Cerebellar nuclear complex (tissue), 1 donor: ENCODE results near the gene BRINP3.
"Not testable (repeated sequence)": the region's sequence is repeated elsewhere in the genome, so short reads cannot be mapped to it uniquely, and the experiment has no call there.

Experiments
- DNase-seq, 2 experiments: peaks; one replicate each; lab custom pipeline; 2025; lab: John Stamatoyannopoulos, UW

Gene BRINP3

DNA sequence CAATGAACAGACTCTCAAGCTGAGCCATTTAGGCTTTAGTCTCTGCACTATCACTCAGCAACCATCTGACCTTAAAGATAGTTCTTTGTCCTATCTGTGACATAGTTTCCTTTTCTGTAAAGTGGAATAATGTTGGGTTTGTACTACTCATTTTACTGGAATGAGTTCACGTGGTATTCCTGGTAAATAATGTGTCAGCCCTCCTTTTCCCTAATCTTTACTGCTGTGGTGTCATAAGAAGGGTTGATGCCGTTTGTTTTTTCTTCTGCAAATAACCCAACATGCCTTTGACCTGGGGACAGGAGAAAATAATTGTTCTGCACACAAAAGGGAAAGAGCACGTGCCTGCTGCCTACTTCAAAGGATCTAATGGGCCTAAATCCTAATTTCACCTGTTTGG lies 297.8 kb downstream of the BRINP3 start:
- no peak for DNase-seq

DNA sequence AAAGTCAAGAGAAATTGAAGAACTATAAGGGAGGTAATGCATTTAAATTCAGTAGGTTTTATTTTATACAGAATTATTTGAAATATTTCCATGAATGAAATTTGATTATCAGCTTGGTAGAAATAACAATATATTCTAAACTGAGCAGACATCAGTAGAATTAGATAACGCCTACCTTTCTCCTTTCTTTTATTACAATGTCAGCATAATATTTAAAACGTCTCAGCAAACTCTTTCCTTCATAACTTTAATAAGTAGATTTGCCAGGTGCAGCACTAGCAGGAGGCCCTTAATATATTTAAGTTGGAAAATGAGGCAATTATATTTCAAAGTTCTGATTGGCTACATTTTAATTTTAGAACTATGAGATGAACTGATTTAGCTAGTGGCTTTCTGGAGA lies 298.8 kb downstream of the BRINP3 start:
- no peak for DNase-seq

DNA sequence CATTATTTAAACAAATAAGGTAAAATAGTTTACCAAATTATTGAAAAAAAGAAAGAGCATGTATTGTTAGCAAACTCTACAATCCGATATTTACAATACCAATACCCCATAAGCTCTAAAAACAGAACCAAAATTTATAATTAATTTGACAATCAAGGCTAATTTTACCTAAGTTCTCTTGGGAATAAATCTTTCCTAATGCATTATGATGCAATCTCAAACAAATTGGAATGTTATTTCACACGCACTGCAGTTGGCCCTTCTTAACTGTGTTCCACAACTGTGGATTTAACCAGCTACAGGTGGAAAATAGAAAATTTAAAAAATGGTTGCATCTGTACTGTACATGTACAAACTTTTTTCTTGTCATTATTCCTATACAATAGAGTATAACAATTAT lies 300.1 kb downstream of the BRINP3 start:
- no peak for DNase-seq

DNA sequence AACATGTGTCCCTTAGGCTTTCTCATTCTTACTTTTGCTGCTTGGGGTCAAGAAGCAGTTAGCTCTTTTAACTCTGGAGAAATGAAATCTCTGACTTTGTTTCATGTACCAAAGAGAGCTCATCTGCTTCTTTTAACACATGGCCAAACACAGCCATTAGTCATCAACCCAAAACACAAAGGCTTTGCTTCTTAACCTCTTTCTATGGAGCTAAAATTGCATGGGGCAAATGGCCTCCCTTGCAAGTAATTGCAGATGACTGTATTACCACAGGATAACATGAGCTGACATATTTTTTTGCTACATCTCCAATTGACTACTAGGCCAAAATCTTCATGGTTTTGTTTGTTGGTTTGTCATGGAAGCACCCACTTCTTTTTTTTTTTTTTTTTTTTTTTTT lies 300.9 kb downstream of the BRINP3 start:
- DNase-seq: no peak

DNA sequence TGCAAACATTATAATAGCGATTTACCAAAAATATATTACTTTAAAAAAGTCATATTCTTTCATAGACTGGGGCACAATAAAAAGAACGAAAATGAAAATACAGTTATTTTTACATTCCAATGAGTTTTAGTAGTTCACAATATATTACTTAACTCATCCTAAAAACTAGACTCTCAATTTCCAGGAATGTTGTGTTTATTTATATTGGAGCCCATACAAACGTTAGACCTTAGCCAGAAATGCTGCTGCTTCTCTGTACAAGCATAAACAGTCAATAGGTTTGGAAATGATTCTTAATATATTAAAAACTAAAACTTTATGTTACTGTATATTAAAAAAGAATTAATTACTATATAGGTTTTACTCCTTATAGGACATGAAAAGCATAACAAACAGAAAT lies 302.3 kb downstream of the BRINP3 start:
- no peak for DNase-seq

DNA sequence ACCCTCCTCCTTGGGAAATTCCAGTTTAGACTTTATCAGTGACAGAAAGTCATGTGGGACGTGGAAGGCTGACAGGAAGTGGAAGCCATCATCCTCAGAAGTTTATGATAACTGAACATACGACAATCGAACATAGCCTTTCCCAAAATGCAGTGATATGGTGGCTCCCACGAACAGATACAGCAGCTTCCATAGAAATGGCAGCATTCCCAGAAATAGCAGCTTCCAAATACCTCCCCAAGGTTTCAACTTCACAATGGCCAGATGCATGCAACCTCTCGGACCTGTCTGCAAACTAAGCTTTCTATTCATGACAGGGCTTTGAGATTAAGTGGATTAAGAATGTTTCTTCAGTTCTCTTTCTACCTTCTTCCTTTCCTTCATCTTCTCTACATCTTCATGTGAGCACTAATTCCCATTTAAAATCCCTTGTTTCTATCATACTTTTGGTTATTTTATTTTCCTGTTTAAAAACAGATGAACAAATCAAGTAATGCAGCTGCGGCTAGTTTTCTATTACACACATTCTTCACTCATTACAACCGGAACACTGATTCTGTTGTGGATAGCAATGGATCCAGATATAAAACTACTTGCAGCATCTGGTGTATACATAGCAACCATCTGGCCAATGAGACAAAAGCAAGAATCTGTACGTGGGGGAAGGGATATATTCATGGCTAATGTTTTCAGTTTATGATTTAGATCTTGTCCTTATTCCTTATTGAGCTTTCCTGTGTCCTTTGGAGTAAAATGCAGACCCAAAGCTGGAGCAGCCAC lies 304.8 kb downstream of the BRINP3 start:
- no peak for DNase-seq

DNA sequence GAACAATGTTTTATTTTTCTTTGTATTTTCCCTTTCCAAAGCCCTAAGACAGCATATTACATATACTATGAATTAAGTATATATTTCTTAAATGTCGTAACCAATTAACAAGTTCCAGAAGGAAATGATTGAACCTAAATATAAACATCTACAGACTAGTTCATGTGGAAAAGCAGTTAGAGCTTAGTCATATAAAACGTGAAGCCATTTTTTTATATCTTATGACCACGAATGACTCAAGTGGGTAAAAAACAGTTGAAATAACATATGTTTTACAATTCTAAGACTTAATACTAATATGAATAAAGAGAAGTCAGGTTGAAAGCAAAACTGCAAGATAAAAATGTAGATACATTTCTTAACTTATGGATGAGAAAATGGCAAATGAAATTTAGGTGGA lies 307.3 kb downstream of the BRINP3 start:
- no peak for DNase-seq

DNA sequence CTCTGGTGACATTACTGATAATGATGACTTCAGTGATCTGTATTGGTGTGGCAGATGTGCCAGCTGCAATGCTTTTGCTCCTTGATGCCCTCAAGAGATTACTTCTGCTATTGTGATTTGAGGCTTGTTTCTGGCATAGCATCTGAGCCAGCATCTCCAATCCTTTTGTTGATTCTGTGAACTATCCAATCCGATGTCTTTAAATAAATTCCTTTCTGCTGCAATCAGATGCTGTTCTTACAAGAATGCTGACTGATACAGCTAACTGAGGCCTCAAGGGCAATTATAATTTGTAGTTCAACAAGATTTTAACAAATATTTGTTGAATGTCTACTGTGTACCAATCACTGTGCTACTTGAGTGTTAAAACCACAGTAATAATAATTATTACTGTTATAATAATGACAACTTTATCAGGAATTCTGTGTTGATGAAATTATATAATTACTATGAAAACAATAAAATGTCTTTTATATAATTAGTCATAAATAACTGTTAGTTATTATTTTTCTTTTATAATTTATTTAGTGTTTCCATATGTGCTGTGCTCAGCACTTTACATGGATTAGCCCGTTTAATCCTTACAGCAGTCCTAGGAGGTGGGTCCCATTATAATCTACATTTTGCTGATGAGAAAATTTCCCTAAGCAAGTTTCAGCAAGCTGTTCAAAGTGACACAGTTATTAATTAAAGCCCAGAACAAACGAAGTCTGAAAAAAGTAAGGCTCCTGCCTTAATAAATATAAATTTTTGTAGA lies 308.2 kb downstream of the BRINP3 start:
- DNase-seq: no peak

DNA sequence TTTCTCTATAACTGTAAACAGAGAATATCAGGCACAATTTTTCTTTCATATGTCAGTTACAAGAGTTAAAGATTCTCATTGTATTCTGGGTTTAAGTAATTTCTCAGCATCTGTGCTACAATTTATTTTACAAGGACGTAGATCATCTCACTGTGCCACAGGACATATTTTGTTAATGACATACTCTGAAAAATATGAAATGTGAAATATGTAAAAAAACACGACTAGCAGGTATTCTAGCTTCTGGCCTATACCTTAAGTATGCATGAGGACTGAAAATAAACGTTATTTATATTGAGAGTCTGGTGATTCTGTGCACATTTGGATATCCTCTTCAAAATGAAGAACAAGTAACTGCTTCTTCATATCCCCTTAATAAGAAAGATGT lies 308.8 kb downstream of the BRINP3 start:
- DNase-seq: no peak

DNA sequence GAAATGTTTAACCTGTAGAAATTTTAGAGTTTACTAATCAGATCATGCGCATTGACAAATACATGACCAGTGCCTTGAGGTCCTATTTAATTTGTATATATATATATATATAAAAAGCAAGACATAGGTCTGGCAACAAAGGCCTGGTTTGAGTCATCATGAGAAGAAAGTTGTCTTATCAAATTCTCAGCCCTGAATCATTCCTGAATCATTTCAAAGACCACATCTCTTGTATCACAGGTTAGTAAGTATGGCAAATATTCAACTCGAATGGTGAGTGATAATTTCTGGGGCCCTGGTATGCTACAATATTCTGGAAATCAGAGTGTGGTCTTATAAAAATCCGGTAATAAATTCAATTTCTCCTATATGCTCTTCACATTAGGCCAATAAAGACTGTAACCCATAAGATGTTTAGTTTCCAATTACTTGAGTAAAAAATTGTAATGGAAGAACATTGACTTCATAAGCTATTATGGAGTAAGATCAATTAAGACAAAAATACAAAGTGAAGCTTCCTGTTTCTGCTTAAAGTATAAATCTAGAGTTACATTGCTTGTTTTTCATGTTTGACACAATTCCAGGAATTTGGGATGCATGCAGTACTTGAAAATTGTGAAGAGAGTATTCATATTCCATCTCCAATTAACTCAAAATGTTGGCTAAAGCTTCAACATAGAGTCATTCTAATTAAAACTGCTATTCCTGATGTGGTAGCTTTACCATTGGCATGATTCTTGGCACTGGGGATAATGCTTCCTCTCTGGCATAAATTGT lies 309.4 kb downstream of the BRINP3 start:
- no peak for DNase-seq

DNA sequence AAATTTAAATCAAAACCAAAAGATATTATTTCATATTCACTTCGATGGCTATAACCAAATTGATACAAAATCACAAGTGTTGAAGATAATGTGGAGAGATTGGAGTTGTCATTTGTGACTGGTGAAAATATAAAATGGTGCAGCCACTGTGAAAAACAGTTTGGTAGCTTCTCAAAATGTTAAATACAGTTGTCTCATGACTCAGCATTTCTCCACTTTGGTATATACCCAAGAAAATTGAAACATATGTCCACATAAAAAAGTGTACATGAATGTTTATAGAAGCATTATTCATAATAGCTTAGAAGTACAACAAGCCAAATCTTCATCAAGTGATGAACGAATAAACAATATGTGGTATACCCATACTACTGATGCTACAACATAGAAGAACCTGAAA lies 318.5 kb downstream of the BRINP3 start:
- DNase-seq: no peak

DNA sequence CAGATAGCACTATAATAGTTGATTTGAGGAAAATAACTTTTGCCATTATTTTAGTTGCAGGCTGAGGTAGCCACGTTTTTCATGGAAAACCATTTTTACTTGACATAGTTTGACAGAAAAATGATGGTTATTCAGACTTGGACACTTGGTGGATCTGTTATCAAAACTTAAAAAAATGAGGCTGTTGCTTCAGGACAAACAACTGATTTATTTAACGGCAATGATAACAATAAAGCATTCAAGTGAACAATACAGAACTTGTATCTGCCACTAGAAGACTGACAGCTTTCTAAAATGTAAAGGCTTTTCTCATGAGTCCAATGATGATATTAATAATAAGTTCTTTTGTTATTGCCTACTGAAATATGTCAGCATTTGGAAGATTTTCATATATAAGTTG lies 322.9 kb downstream of the BRINP3 start:
- DNase-seq: no peak

DNA sequence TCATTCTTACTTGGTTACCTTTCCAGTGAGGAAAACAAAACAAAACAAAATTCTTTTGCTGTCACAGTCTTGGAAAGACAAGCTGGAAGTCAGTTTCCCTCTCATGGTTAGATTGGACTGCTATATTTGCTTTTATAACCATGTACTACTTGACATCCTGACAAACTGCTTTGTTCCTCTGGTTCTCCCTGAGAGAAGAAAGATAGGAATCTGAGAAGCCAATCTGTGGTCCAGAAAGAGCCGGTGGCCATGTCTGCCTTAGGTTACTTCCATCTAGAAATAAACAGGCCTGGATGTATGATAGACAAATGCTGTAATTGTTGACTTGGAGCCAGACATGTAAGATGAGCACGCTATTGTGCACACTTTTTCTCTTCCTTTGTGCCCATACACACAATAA lies 330.0 kb downstream of the BRINP3 start:
- DNase-seq: no peak

DNA sequence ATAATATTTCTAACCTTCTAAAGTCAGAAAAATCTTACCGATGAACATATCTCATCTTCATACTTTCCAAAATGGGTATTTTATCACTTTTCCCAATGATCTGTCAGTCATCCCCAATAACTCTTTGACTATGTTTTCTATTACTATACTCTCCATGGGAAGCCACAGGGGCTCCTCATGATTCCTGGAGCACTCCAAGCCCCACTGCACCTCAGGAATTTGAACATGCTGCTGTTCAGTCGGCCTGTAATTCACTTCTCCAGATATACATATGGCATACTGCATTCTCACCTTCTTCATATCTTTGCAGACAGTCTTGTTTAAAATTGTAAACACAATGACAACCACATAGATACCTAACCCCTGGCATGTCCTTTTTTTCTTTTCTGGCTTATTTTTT lies 333.0 kb downstream of the BRINP3 start:
- no peak for DNase-seq

DNA sequence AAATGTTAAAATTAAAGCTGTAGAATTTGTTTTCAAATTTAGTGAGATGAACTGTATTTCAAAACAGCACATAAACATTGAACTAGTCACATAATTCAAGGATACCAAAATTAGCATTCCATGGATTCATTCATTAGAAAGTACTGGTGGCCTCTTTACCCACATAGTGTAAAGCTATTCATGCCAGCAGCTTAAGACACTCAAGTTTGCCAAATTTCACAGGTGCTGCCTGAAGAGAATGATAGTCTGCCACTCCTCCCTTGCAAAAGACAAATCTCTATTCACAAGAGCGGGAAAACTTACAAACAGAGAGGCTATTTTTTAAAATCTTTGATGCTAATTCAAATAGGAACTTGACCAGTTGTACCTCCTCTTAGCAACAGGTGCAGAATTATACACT lies 337.0 kb downstream of the BRINP3 start:
- no peak for DNase-seq

DNA sequence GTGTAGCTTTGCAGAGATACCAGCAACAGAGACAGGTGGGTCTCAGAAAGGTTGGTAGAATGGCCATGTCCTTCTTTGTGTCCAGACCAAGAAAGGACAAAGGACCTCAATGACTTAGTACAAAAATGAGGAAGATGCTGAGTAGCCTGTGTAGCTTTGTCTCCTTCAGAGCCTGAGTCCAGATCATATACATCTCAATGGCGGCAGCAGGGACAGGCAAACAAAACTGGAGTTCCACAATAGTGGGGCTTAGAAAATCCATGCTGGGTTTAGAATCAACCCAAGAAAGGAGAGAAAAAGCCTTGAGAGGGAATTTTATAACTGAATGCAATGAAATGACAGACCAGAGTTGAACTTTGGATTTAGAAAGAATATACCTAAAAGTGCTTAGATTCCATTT lies 339.0 kb downstream of the BRINP3 start:
- no peak for DNase-seq

DNA sequence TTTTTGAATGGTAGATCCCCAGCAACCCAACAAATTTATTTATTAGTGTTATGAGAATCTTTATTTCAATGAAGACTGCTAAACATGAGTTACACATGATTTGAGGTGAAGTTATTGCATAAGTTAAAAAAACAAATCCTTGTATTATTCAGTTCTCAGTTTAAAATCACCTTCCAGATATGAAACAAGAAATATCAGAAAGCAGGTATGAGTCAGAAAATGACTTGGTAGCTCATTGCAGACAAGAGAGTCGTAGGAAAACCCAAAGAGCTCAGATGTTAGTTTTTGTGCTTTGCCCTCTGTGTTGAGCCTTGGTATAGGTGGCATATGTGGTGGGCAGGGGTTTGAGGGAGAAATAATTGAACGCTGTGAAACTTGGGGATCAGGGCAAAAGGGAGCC lies 339.4 kb downstream of the BRINP3 start:
- no peak for DNase-seq

DNA sequence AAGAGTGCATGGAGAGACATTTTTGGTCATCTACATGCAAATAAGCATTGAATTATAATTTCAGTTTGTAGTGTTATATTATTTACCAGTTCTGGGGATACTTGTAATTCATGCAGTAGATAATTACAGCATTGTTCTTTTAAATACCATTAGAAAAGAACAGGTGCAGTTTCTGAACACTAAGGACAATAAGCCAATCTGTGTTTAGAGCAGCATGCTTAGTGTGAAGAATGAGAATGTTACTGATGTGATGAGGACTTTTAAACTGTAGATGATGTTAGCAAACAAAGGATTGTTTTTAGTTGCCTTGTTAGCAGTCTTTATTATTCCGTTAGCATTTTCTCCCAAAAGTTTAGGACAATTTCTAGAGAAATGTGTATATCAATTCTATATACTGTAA lies 348.3 kb downstream of the BRINP3 start:
- no peak for DNase-seq

DNA sequence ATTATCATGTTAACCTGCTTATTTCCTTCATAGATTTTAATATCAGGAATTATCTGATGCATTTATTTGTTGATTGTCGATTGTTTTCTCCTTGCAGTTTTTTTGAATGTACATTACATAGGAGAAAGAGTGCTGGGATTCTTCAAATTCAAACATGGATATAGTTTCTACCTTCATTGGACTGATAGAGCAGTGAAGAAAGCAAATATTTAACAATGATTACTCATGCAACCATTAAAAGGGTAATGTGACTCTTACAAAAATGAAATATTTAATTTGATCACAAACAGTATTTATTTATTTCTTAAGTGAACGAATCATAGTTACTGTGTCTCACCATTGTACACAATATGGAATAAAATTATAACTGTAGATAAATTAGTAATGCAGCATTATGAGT lies 350.9 kb downstream of the BRINP3 start:
- no peak for DNase-seq

DNA sequence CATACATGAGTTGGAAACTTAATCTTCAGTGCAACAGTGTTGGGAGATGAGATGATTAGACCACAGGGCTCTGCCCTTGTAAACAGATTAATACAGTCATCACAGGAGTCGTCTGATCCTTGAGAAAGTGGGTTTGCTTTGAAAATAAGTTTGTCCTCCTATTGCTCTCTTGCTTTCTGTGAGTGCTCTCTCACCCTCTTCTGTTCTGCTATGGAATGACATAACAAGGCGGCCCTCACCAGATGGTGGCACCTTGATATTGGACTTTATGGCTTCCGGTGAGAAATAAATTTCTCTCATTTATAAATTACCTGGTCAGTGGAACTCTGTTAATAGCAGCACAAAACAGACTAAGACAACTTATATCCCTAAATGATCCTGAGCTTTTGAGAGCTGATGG lies 353.6 kb downstream of the BRINP3 start:
- DNase-seq: no peak

DNA sequence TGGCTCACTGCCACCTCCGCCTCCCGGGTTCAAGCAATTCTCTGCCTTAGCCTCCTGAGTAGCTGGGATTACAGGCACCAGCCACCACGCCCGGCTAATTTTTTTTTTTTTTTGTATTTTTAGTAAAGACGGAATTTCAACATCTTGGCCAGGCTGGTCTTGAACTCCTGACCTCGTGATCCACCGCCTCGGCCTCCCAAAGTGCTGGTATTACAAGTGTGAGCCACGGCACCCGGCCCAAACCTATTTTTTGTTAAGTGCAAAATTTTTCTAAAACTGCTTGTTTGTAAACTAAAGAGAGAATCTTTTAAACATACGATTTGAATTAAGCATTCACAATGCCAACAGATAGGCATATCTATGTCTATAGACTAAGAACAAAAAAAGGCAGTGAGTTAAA lies 357.1 kb downstream of the BRINP3 start:
- DNase-seq: not testable (repeated sequence)

DNA sequence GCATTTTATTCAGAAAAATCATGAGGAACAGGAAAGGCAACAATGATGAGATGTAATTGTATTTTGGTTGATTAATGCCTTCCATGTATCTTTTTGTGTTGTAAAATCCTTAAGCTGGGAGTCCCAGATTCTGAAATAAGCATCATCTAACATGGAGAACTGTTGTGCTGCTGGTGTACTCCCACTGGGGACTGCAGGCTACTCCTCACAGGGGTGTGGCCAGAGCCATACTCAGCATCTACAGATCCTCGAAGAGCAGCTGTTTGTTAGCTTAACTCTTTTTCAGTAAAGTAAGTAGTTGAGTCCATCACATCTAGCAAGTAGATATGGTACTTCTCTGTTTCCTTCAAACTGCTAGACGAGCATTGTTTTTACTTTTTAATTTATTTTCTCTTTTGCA lies 358.0 kb downstream of the BRINP3 start:
- no peak for DNase-seq

DNA sequence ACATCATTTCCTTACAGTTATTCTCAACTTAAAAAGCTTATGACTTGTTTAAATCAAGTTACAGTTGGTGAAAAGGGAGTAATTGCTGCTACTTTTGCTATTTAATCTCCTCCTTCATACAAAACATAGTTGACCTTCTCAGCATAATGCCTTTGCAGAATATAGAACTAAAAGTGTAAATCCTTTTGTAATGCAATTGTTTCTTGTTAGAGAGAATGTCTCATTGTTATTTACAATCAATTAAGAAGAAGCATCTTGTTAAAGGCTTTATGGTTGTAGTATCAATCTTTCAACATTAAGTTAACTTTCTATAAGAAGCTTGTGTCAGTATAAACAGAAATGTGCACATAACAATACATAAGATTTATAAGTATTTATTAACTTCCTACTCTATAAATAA lies 360.7 kb downstream of the BRINP3 start:
- DNase-seq: no peak
